Measurements from ENCODE around the gene CFAP43. TPM values are rescaled to one million over a fixed set of nuclear protein-coding genes. Genes with fewer than 3 reads are reported as not detected.

The CFAP43 gene
- total RNA-seq, 1 donor from 2014 or later = 0.63 TPM

GRCh38 chr10:104144931-104145330, 87.2 kb downstream of the CFAP43 start:
- DNase-seq (ENCODE audit: low read depth, low spot score) = no peak
- no peak for TF ChIP-seq CTCF (conservative IDR thresholded peaks at IDR 0.05)
- H3K4me1 Mint-ChIP-seq = no peaks in the 10 kb centered on the region

GRCh38 chr10:104143829-104144228, 88.3 kb downstream of the CFAP43 start:
- Mint-ChIP-seq H3K27ac (ENCODE audit: unreplicated experiment) (no peak overlapping the region), H3K36me3 (ENCODE audit: low read depth) (no peaks in the 10 kb centered on the region), H3K27me3 (ENCODE audit: low read depth) (peaks cover 9% of the 10 kb centered on the region), H3K4me1 (no peaks in the 10 kb centered on the region), H3K4me3 (no peak overlapping the region), H3K9me3 (no peaks in the 10 kb centered on the region)
- DNase-seq (ENCODE audit: low read depth, low spot score) = no peak
- TF ChIP-seq CTCF (conservative IDR thresholded peaks at IDR 0.05) = no peak

More at GRCh38 chr10:104144931-104145330, 87.2 kb downstream of the CFAP43 start:
- Mint-ChIP-seq H3K27ac (ENCODE audit: unreplicated experiment) (no peak overlapping the region), H3K27me3 (ENCODE audit: low read depth) (peaks cover 9% of the 10 kb centered on the region), H3K9me3 (no peaks in the 10 kb centered on the region), H3K36me3 (ENCODE audit: low read depth) (no peaks in the 10 kb centered on the region), H3K4me3 (no peak overlapping the region)

- H3K27ac Mint-ChIP-seq (ENCODE audit: unreplicated experiment) = no peak overlapping the region
These were observed 90.1 kb downstream of the CFAP43 start for GRCh38 chr10:104142081-104142480.

GRCh38 chr10:104139221-104139620, 92.9 kb downstream of the CFAP43 start:
- H3K27ac Mint-ChIP-seq (ENCODE audit: unreplicated experiment) = no peak overlapping the region
- no peaks in the 10 kb centered on the region for H3K4me1 Mint-ChIP-seq
- H3K27me3 Mint-ChIP-seq (ENCODE audit: low read depth) = no peaks in the 10 kb centered on the region
- H3K4me3 Mint-ChIP-seq = no peak overlapping the region
- DNase-seq (ENCODE audit: low read depth, low spot score) = no peak
- H3K36me3 Mint-ChIP-seq (ENCODE audit: low read depth) = no peaks in the 10 kb centered on the region
- H3K9me3 Mint-ChIP-seq = no peaks in the 10 kb centered on the region
- peak; percentile 46 for TF ChIP-seq CTCF (conservative IDR thresholded peaks at IDR 0.05)

More at GRCh38 chr10:104142081-104142480, 90.1 kb downstream of the CFAP43 start:
- Mint-ChIP-seq H3K27me3 (ENCODE audit: low read depth) (peaks cover 7% of the 10 kb centered on the region), H3K36me3 (ENCODE audit: low read depth) (no peaks in the 10 kb centered on the region), H3K4me3 (no peak overlapping the region), H3K9me3 (no peaks in the 10 kb centered on the region), H3K4me1 (no peaks in the 10 kb centered on the region)
- no peak for TF ChIP-seq CTCF (conservative IDR thresholded peaks at IDR 0.05)
- DNase-seq (ENCODE audit: low read depth, low spot score) = no peak

- H3K27me3 Mint-ChIP-seq (ENCODE audit: low read depth) = no peaks in the 10 kb centered on the region
- no peak overlapping the region for H3K4me3 Mint-ChIP-seq
- no peaks in the 10 kb centered on the region for H3K9me3 Mint-ChIP-seq
- DNase-seq (ENCODE audit: low read depth, low spot score) = no peak
- no peak for TF ChIP-seq CTCF (conservative IDR thresholded peaks at IDR 0.05)
- H3K4me1 Mint-ChIP-seq = no peaks in the 10 kb centered on the region
- H3K27ac Mint-ChIP-seq (ENCODE audit: unreplicated experiment) = no peak overlapping the region
- H3K36me3 Mint-ChIP-seq (ENCODE audit: low read depth) = no peaks in the 10 kb centered on the region
These were observed 94.0 kb downstream of the CFAP43 start for GRCh38 chr10:104138131-104138530.

- TF ChIP-seq CTCF (conservative IDR thresholded peaks at IDR 0.05) = no peak
- Mint-ChIP-seq H3K27ac (ENCODE audit: unreplicated experiment) (no peak overlapping the region), H3K4me1 (peaks cover 3% of the 10 kb centered on the region), H3K4me3 (no peak overlapping the region), H3K36me3 (ENCODE audit: low read depth) (peaks cover 7% of the 10 kb centered on the region), H3K9me3 (no peaks in the 10 kb centered on the region), H3K27me3 (ENCODE audit: low read depth) (no peaks in the 10 kb centered on the region)
- DNase-seq (ENCODE audit: low read depth, low spot score) = no peak
These were observed 102.1 kb downstream of the CFAP43 start for GRCh38 chr10:104130041-104130440.
